Adrenal gland (tissue), 12 donors: ENCODE data around the gene RPS6KA5. TPM values are rescaled to one million over a fixed set of nuclear protein-coding genes. Genes with fewer than 3 reads are reported as not detected.

Experiments
- DNase-seq, 7 donors: peaks; one replicate each; pipeline ENCODE4 v3.0.0-alpha.2; 2019 to 2020
- H3K27ac ChIP-seq, 5 donors: fragments of 200-600 bp; sonication (generic) in 4 of 5; 1 replicate in 3 of 5; 2 replicates in 2 of 5; pipeline versions ENCODE4 v1.5.1 to v1.8.0; 2016 to 2020; ENCODE audit warnings: mild to moderate bottlenecking in 1 of 5
- H3K27me3 ChIP-seq: fragments of 200-600 bp; 2 replicates; pipeline ENCODE4 v1.8.0; 2021
- H3K36me3 ChIP-seq, 2 donors: fragments of 200-600 bp; replicated peaks in 1 of 2; 1 replicate in 1 of 2; 2 replicates in 1 of 2; pipeline versions ENCODE4 v1.5.1 to v1.8.0; 2018 to 2022
- H3K4me1 ChIP-seq, 2 donors: fragments of 200-600 bp; replicated peaks in 1 of 2; 1 replicate in 1 of 2; 2 replicates in 1 of 2; pipeline versions ENCODE4 v1.5.1 to v1.8.0; 2018 to 2021
- H3K4me3 ChIP-seq, 4 donors: fragments of 200-600 bp; sonication (generic) in 3 of 4; one replicate each; pipeline ENCODE4 v1.5.1; 2016 to 2018
- H3K9me3 ChIP-seq, 3 donors: fragments of 200-600 bp; sonication (generic) in 1 of 3; replicated peaks in 1 of 3; 1 replicate in 2 of 3; 2 replicates in 1 of 3; pipeline versions ENCODE4 v1.5.1 to v1.8.0; 2016 to 2021
- CTCF ChIP-seq, 6 experiments: fragments of 450-650 bp in 4 of 6; fragments of 200-600 bp in 2 of 6; sonication (generic) in 1 of 6; IDR thresholded peaks; 1 replicate in 5 of 6; 2 replicates in 1 of 6; pipeline versions ENCODE4 v1.5.1 to v1.8.0; 2016 to 2021; ENCODE audit warnings: antibody characterized with exemption in 6 of 6, mild to moderate bottlenecking in 2 of 6, moderate library complexity in 1 of 6
- POLR2A ChIP-seq, 2 donors: fragments of 450-650 bp; IDR thresholded peaks; one replicate each; pipeline ENCODE4 v1.6.1; 2017; ENCODE audit warnings: antibody characterized with exemption in 2 of 2, mild to moderate bottlenecking in 2 of 2, moderate library complexity in 1 of 2
- whole genome bisulfite sequencing, 4 donors: extraction: QIAGEN DNeasy Blood & Tissue Kit in 2 of 4; methylation state at CpG; one replicate each; pipeline versions ENCODE4 v1.1.5 to v1.1.7; 2013 to 2017; 5-methylcytosine and 5-hydroxymethylcytosine counted together
- intact Hi-C, 2 donors: fragments of 100-400 bp; cut with DNase I; formaldehyde crosslinking; loops; one replicate each; pipeline versions ENCODE4 v1.14.1 to v1.15.0; 2022 to 2023
- polyA plus RNA-seq, 3 donors: library from polyadenylated mRNA; stranded (reverse); fragments of 200-250 nt in 2 of 3; fragments of 350-450 nt in 1 of 3; fragmentation: Illumina TruSeq in 1 of 3; extraction: RNeasy Lipid Tissue Mini Kit (QIAGEN cat#74804) in 1 of 3; gene quantifications; one replicate each; pipeline ENCODE4 v1.2.3, GENCODE V29; 2013 to 2014
- total RNA-seq, 9 donors: library from RNA; depleted of rRNA in 4 of 9; stranded (reverse); fragments of >200 nt in 4 of 9; fragments of 120-200 nt in 1 of 9; fragmentation: NEBNext Ultra II Directional in 1 of 9; extraction: Animal tissue kit (Norgen Biotek cat#: 25700) in 1 of 9; gene quantifications; one replicate each; pipeline versions ENCODE4 v1.1.0 to v1.2.4, GENCODE V29; 2013 to 2023
- donor health status: healthy with polysubstance abuse.
- donor health status: Bipolar disorder and iron deficiency.
- donor health status: DM: yes; HTN: yes; CAD: no.
- donor health status: DM: no; HTN: no; CAD: no.
- donor health status: DM: no; HTN: no; CAD: no.
- donor health status: DM: yes; HTN: yes; CAD: no.

The RPS6KA5 gene
- total and polyA plus RNA-seq, 12 donors = 0.27 to 5.5 (median 1.8) TPM

GRCh38 chr14:90970167-90970600 lies 90.3 kb downstream of the RPS6KA5 start:
- no peaks in the 10 kb centered on the region for H3K27me3 ChIP-seq
- no peaks in the 10 kb centered on the region for H3K9me3 ChIP-seq
- H3K27ac ChIP-seq = peak overlapping the region in 3 of 5 donors; percentile 6 to 19 (median 17)
- H3K4me3 ChIP-seq = no peak overlapping the region
- peaks cover 0 to 14% of the 10 kb centered on the region in 2 donors for H3K4me1 ChIP-seq
- WGBS, 4 donors = 33 to 44% (median 38%) methylated on average over 1 of the region's 1 CpG
- H3K36me3 ChIP-seq = no peaks in the 10 kb centered on the region
- TF ChIP-seq POLR2A (IDR thresholded peaks at IDR 0.05) (no peak), CTCF (IDR thresholded peaks at IDR 0.05) (no peak)
- intact Hi-C loops = no loop called here
- DNase-seq = no peak

DNA sequence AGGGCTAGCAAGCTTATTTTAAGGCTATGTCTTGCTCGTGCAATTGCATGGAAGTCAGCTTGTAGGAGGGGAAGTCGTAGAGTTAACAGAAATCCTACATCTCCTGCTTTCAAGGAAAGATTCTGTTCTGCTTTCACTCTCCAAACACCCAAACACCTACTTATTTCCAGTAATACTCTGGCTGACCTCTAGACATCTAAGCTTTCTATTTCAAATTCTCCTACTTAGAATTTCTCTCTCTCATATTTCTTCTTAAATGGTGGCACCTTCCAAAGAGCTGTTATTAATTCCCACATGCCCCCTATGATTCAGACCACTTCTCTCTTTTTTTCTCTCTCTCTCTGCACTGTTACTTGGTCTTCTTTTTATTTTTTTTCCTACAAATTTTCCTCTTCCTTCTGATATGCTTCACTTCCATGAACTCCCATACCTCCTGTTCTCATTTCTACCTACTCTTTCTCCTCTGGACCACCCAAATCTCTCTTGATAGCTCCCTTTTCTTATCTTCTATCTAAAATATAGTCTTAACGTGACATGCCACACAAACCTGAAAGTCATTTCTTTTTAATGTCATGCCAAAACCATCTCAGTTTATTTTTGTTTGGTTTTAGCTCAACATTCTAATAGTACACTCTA lies 90.8 kb downstream of the RPS6KA5 start:
- intact Hi-C loops = no loop called here
- no peak overlapping the region for H3K4me3 ChIP-seq
- no peaks in the 10 kb centered on the region for H3K27me3 ChIP-seq
- no peak for TF ChIP-seq POLR2A (IDR thresholded peaks at IDR 0.05)
- TF ChIP-seq CTCF (IDR thresholded peaks at IDR 0.05) = no peak
- 32 to 47% (median 44%) methylated on average over 3 of the region's 3 CpGs for WGBS, 4 donors
- no peaks in the 10 kb centered on the region for H3K9me3 ChIP-seq
- H3K27ac ChIP-seq = peak overlapping the region in 3 of 5 donors; percentile 6 to 19 (median 17)
- H3K4me1 ChIP-seq = peaks cover 0 to 14% of the 10 kb centered on the region in 2 donors
- no peak for DNase-seq
- no peaks in the 10 kb centered on the region for H3K36me3 ChIP-seq

GRCh38 chr14:90968025-90968424 lies 92.4 kb downstream of the RPS6KA5 start:
- Histone ChIP-seq H3K27me3 (no peaks in the 10 kb centered on the region), H3K27ac (no peak overlapping the region), H3K4me3 (no peak overlapping the region), H3K4me1 (peaks cover 0 to 14% of the 10 kb centered on the region in 2 donors), H3K36me3 (no peaks in the 10 kb centered on the region), H3K9me3 (no peaks in the 10 kb centered on the region)
- intact Hi-C loops = no loop called here
- DNase-seq = no peak
- 86 to 95% (median 94%) methylated on average over 2 of the region's 2 CpGs for WGBS, 4 donors
- no peak for TF ChIP-seq POLR2A (IDR thresholded peaks at IDR 0.05)
- TF ChIP-seq CTCF (IDR thresholded peaks at IDR 0.05) = no peak

DNA sequence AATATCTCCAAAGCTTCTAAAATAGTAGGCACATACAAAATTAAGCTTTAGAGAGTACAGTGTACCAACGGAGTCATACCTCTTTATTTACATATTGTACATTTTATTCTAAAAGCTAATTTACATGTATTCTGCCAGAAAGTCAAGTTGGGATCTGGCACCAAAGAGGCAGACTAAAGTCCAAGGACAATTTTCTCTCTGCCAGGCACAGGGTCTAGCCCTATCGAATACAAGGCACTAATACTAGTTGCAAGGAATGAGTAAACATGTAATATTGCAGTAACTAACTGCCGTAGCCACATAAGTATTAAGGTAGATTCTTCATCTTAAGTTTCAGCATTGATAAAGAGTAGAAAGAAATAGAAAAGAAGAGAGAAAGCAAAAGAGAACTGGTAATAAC lies 93.9 kb downstream of the RPS6KA5 start:
- no peak overlapping the region for H3K27ac ChIP-seq
- H3K4me3 ChIP-seq = no peak overlapping the region
- 81 to 88% (median 85%) methylated on average over 3 of the region's 3 CpGs for WGBS, 4 donors
- no peak for DNase-seq
- no peaks in the 10 kb centered on the region for H3K9me3 ChIP-seq
- H3K36me3 ChIP-seq = no peaks in the 10 kb centered on the region
- intact Hi-C loops = no loop called here
- TF ChIP-seq CTCF (IDR thresholded peaks at IDR 0.05) = no peak
- no peak for TF ChIP-seq POLR2A (IDR thresholded peaks at IDR 0.05)
- no peaks in the 10 kb centered on the region for H3K27me3 ChIP-seq
- H3K4me1 ChIP-seq = peaks cover 0 to 14% of the 10 kb centered on the region in 2 donors
